SK-N-SH (cell line): ENCODE results near the gene F7. TPM values are rescaled to one million over a fixed set of nuclear protein-coding genes. Genes with fewer than 3 reads are reported as not detected.

Experiments used
- CTCF ChIA-PET: fragments of 300-600, 350-600 bp; formaldehyde crosslinking; extraction: SDS; loops from one replicate; lab custom pipeline; 2021; lab: Yijun Ruan, JAX
- POLR2A ChIA-PET: fragments of 350-600 bp; sonication (Branson Sonifier 250); formaldehyde crosslinking; extraction: SDS; loops from one replicate; lab custom pipeline; 2020; ENCODE audit warnings: antibody characterized with exemption, inconsistent platforms; lab: Yijun Ruan, JAX
- DNase-seq: peaks from one replicate; pipeline ENCODE4 v3.0.0; 2012
- H2AFZ ChIP-seq: fragments of 200-600 bp; sonication (generic); 2 replicates; pipeline ENCODE4 v1.8.1; 2016; ENCODE audit warnings: antibody characterized with exemption, mild to moderate bottlenecking, low read depth
- H3F3A ChIP-seq: fragments of 200-600 bp; sonication (generic); replicated peaks from 2 replicates; pipeline ENCODE3; 2016; ENCODE audit warnings: antibody characterized with exemption, mild to moderate bottlenecking; ENCODE audit not compliant: insufficient read depth
- H3K27ac ChIP-seq, 2 experiments: fragments of 200-500 bp in 1 of 2; fragments of 200-600 bp in 1 of 2; sonication (Bioruptor generic) in 1 of 2; sonication (generic), shearing (Covaris generic) in 1 of 2; 2 replicates each; pipeline versions ENCODE4 v1.5.1 to v1.6.1; 2014 to 2016; ENCODE audit warnings: low read depth in 2 of 2, inconsistent platforms in 1 of 2, low read length in 1 of 2, mild to moderate bottlenecking in 1 of 2, mixed read lengths in 1 of 2
- H3K27me3 ChIP-seq: fragments of 200-600 bp; sonication (generic), shearing (Covaris generic); 2 replicates; pipeline ENCODE4 v1.6.1; 2016; ENCODE audit warnings: mixed run types; ENCODE audit not compliant: insufficient read depth
- H3K36me3 ChIP-seq, 2 experiments: fragments of 200-500 bp in 1 of 2; fragments of 200-600 bp in 1 of 2; sonication (Bioruptor generic) in 1 of 2; sonication (generic) in 1 of 2; replicated peaks in 1 of 2; 2 replicates each; pipeline versions ENCODE3 to v1.5.1; 2014 to 2016; ENCODE audit warnings: low read length in 1 of 2, mild to moderate bottlenecking in 1 of 2; ENCODE audit not compliant: insufficient read depth in 2 of 2, control insufficient read depth in 1 of 2
- H3K4me1 ChIP-seq, 2 experiments: fragments of 200-500 bp in 1 of 2; fragments of 200-600 bp in 1 of 2; sonication (Bioruptor generic) in 1 of 2; sonication (generic), shearing (Covaris generic) in 1 of 2; 2 replicates each; pipeline versions ENCODE4 v1.5.1 to v1.6.1; 2014 to 2016; ENCODE audit warnings: low read depth in 1 of 2, low read length in 1 of 2, mixed run types in 1 of 2; ENCODE audit not compliant: insufficient read depth in 2 of 2, control insufficient read depth in 1 of 2
- H3K4me2 ChIP-seq: fragments of 200-600 bp; sonication (generic), shearing (Covaris generic); 2 replicates; pipeline ENCODE4 v1.6.1; 2017; ENCODE audit warnings: mixed run types
- H3K4me3 ChIP-seq, 2 experiments: fragments of 200-500 bp in 1 of 2; fragments of 200-600 bp in 1 of 2; sonication (Bioruptor generic) in 1 of 2; sonication (generic), shearing (Covaris generic) in 1 of 2; 2 replicates each; pipeline versions ENCODE4 v1.5.1 to v1.8.1; 2014 to 2016; ENCODE audit warnings: low read depth in 2 of 2, inconsistent platforms in 1 of 2, low read length in 1 of 2, mild to moderate bottlenecking in 1 of 2, mixed read lengths in 1 of 2, moderate library complexity in 1 of 2
- H3K79me2 ChIP-seq: fragments of 200-600 bp; sonication (generic); 2 replicates; pipeline ENCODE4 v1.8.1; 2017; ENCODE audit warnings: mild to moderate bottlenecking; ENCODE audit not compliant: insufficient read depth
- H3K9ac ChIP-seq: fragments of 200-600 bp; sonication (generic); 2 replicates; pipeline ENCODE4 v1.6.1; 2017; ENCODE audit warnings: mixed run types
- H3K9me2 ChIP-seq: fragments of 200-600 bp; sonication (generic); 2 replicates; pipeline ENCODE4 v1.6.1; 2017; ENCODE audit warnings: mixed run types
- H3K9me3 ChIP-seq: fragments of 200-600 bp; sonication (generic); 2 replicates; pipeline ENCODE4 v1.6.1; 2017; ENCODE audit warnings: mixed run types, mild to moderate bottlenecking, moderate library complexity
- H4K20me1 ChIP-seq: fragments of 200-600 bp; sonication (generic); 2 replicates; pipeline ENCODE4 v1.6.1; 2017; ENCODE audit warnings: mild to moderate bottlenecking, mixed run types; ENCODE audit not compliant: insufficient read depth
- GATA2 ChIP-seq: sonication (generic); formaldehyde crosslinking; IDR thresholded peaks from 2 replicates; pipeline ENCODE4 v1.5.0; 2020; ENCODE audit warnings: mild to moderate bottlenecking, missing genetic modification reagents
- JUND ChIP-seq: IDR thresholded peaks from 2 replicates; pipeline ENCODE4 v1.4.0; 2012
- NRF1 ChIP-seq: IDR thresholded peaks from 2 replicates; pipeline ENCODE4 v1.6.1; 2012; ENCODE audit warnings: low read depth, mild to moderate bottlenecking, low read length
- POLR2AphosphoS5 ChIP-seq: IDR thresholded peaks from 2 replicates; pipeline ENCODE4 v1.6.1; 2012; ENCODE audit warnings: low read depth, low read length
- SIN3A ChIP-seq: IDR thresholded peaks from 2 replicates; pipeline ENCODE4 v1.6.1; 2012; ENCODE audit warnings: low read depth, mild to moderate bottlenecking, low read length, moderate library complexity, borderline replicate concordance
- SMC3 ChIP-seq: IDR thresholded peaks from 2 replicates; pipeline ENCODE4 v1.6.1; 2012; ENCODE audit warnings: low read depth, low read length, improper control_type of control experiment
- TCF12 ChIP-seq: IDR thresholded peaks from 2 replicates; pipeline ENCODE4 v1.4.0; 2012
- TEAD4 ChIP-seq: IDR thresholded peaks from 2 replicates; pipeline ENCODE4 v1.4.0; 2012; ENCODE audit warnings: mild to moderate bottlenecking, borderline replicate concordance; ENCODE audit not compliant: insufficient read depth
- WGBS: methylation state at CpG from one replicate; pipeline ENCODE4 v1.1.6; 2017; ENCODE audit warnings: low lambda C conversion rate; 5-methylcytosine and 5-hydroxymethylcytosine counted together
- polyA plus RNA-seq, 3 experiments: library from polyadenylated mRNA; depleted of rRNA; stranded (reverse); fragments of >200 nt; gene quantifications; 2 replicates each; pipeline ENCODE4 v1.2.3, GENCODE V29; 2012
- small RNA-seq, 7 experiments: library from RNA; depleted of rRNA; stranded (forward); fragments of <200 nt; gene quantifications; one replicate each; pipeline ENCODE3, GENCODE V24; 2012

F7 gene
- polyA plus RNA-seq, 1 of the 3 experiments (the other 2 are of a cell fraction) = not detected

DNA sequence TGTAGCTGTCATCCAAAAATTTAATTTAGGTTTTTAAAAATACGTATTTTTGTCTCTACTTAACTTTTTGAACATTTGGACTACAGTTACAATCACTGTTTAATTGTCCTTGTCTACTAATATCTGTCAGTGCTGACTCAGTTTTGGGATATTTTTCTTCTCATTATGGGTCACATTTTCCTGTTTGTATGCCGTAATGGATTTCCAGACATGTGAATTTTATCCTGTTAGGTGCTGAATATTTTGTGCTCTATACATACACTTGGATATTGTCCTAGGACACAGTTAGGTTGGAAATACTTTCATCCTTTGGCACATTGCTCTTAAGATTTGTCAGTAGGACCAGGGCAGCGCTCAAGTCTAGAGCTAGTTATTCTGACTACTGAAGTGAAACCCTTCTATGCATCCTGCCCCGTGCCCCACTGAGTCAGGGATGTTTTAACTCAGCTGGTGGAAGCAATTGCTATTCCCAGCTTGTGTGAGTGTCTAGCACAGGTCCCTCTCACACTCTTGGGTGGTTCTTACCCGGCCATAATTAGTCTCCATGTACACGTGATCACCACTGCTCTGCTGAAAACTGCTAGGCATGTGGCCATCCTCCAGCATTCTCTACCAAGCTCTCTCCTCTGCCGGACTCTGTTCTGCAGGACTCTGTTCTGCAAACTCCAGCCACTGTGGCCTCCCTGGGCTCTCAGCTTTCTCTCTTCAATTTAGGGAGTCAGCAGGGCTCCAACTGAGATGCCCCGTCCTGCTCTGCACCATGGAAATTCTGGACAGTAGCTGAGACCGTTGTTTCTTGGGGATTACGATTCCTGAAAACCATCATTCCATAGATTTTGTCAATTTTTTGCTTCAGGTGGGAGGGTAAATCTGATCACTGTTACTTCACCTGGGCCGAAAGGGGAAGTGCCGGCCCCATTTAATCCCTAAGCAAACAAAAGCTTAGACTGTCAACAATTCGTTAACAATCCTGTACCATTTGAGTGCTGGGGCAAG lies 64.0 kb downstream of the F7 start:
- no peak overlapping the region for H2AFZ ChIP-seq
- H3K27me3 ChIP-seq = no peaks in the 10 kb centered on the region
- no peaks in the 10 kb centered on the region for H4K20me1 ChIP-seq
- H3K36me3 ChIP-seq = peaks cover 19 to 24% of the 10 kb centered on the region in 2 experiments
- H3K79me2 ChIP-seq = no peaks in the 10 kb centered on the region
- no peak overlapping the region for H3K27ac ChIP-seq
- H3F3A ChIP-seq = no peaks in the 10 kb centered on the region
- H3K4me3 ChIP-seq = no peak overlapping the region
- WGBS = 94% methylated on average over 13 of the region's 13 CpGs
- no peak overlapping the region for H3K4me2 ChIP-seq
- CTCF ChIA-PET = interaction anchor here (1.0 to 1.3 kb wide), 2 partner anchors 28 to 289 kb away, joined by 3 to 4 read pairs; no protein-coding TSS in a partner anchor
- no peaks in the 10 kb centered on the region for H3K4me1 ChIP-seq
- no peak for TF ChIP-seq TCF12
- no peak for TF ChIP-seq SIN3A
- TF ChIP-seq JUND = no peak
- no peak for TF ChIP-seq POLR2AphosphoS5
- TF ChIP-seq GATA2 (CRISPR knock-in tag) = no peak
- no peak for TF ChIP-seq TEAD4
- TF ChIP-seq SMC3 = no peak
- TF ChIP-seq NRF1 = no peak
- H3K9me3 ChIP-seq = no peaks in the 10 kb centered on the region
- H3K9me2 ChIP-seq = no peaks in the 10 kb centered on the region
- POLR2A ChIA-PET = no interaction called here
- H3K9ac ChIP-seq = no peak overlapping the region
- no peak for DNase-seq

Small RNA genes within 50 kb of the gene (small RNA-seq; reads per million reads assigned to genes)
- gene AL137002.1 = 0 reads per million in 7 experiments

Other genes starting within 250 kb of the F7 start
- 0.56 and 1.1 TPM in 2 replicates for gene MCF2L, start 136.6 kb upstream of the F7 start, polyA plus RNA-seq (2012; rRNA removed)
- 12.5 and 12.8 TPM in 2 replicates for gene F10, start 17.0 kb downstream of the F7 start, polyA plus RNA-seq (2012; rRNA removed)
- gene PROZ, start 52.9 kb downstream of the F7 start, polyA plus RNA-seq (2012; rRNA removed) = not detected in 2 replicates
- 69.8 and 105 TPM in 2 replicates for gene PCID2, start 102.9 kb downstream of the F7 start, polyA plus RNA-seq (2012; rRNA removed)
- gene CUL4A, start 103.8 kb downstream of the F7 start, polyA plus RNA-seq (2012; rRNA removed) = 44.5 and 51.2 TPM in 2 replicates
- 189 and 261 TPM in 2 replicates for gene LAMP1, start 191.4 kb downstream of the F7 start, polyA plus RNA-seq (2012; rRNA removed)